OCI-LY7 (cell line): ENCODE data around the gene ADAR. TPM values are rescaled to one million over a fixed set of nuclear protein-coding genes. Genes with fewer than 3 reads are reported as not detected.

Experiments used
- BruUV-seq: library from RNA; stranded (reverse); fragments of 400-500 nt; replicated peaks from 2 replicates; lab custom pipeline; 2021; lab: Mats Ljungman, UMichigan
- CTCF ChIA-PET: fragments of 300-600 bp; sonication (Branson Sonifier 250); formaldehyde crosslinking; loops from one replicate; lab custom pipeline; 2022; ENCODE audit warnings: antibody characterized with exemption; ENCODE audit not compliant: unreplicated experiment; lab: Charles Lee
- POLR2A ChIA-PET: fragments of 300-600 bp; sonication (Branson Sonifier 250); formaldehyde crosslinking; loops from one replicate; lab custom pipeline; 2022; ENCODE audit warnings: antibody characterized with exemption; lab: Charles Lee
- DNase-seq: peaks from one replicate; pipeline ENCODE4 v3.0.0-alpha.2; 2015; ENCODE audit warnings: low spot score
- H2AFZ ChIP-seq: fragments of 200-600 bp; sonication (generic), shearing (Covaris generic); 2 replicates; pipeline ENCODE4 v1.6.1; 2014; ENCODE audit warnings: mild to moderate bottlenecking, antibody characterized with exemption, low read length, moderate library complexity
- H3K27ac ChIP-seq: fragments of 200-600 bp; sonication (generic); 2 replicates; pipeline ENCODE4 v1.5.1; 2014; ENCODE audit warnings: mixed run types, low read depth, mild to moderate bottlenecking, moderate library complexity, low read length, inconsistent platforms; ENCODE audit not compliant: poor library complexity, severe bottlenecking
- H3K36me3 ChIP-seq: fragments of 200-600 bp; sonication (generic); 2 replicates; pipeline ENCODE4 v1.6.1; 2014; ENCODE audit warnings: mild to moderate bottlenecking, antibody characterized with exemption, low read length, moderate library complexity, mixed read lengths; ENCODE audit not compliant: insufficient read depth
- H3K4me1 ChIP-seq: fragments of 200-600 bp; sonication (generic); 2 replicates; pipeline ENCODE4 v1.5.1; 2014; ENCODE audit warnings: mild to moderate bottlenecking, low read length; ENCODE audit not compliant: insufficient read depth, poor library complexity, severe bottlenecking
- H3K4me2 ChIP-seq: fragments of 200-600 bp; sonication (generic); 2 replicates; pipeline ENCODE4 v1.6.1; 2014; ENCODE audit warnings: mild to moderate bottlenecking, low read length
- H3K4me3 ChIP-seq: fragments of 200-600 bp; sonication (generic); 2 replicates; pipeline ENCODE4 v1.5.1; 2014; ENCODE audit warnings: mild to moderate bottlenecking, low read depth, low read length; ENCODE audit not compliant: poor library complexity, severe bottlenecking
- H3K79me2 ChIP-seq: fragments of 200-600 bp; sonication (generic); 2 replicates; pipeline ENCODE4 v1.6.1; 2016; ENCODE audit warnings: low read depth, mild to moderate bottlenecking, low read length, moderate library complexity, mixed read lengths; ENCODE audit not compliant: insufficient read depth
- H3K9me2 ChIP-seq: fragments of 200-600 bp; sonication (generic); 2 replicates; pipeline ENCODE4 v1.6.1; 2016; ENCODE audit warnings: mild to moderate bottlenecking, low read length, mixed read lengths; ENCODE audit not compliant: insufficient read depth
- H3K9me3 ChIP-seq: fragments of 200-600 bp; sonication (generic); 2 replicates; pipeline ENCODE4 v1.6.1; 2014; ENCODE audit warnings: mild to moderate bottlenecking, mixed run types, low read length, mixed read lengths
- H4K20me1 ChIP-seq: fragments of 200-600 bp; sonication (generic); 2 replicates; pipeline ENCODE4 v1.6.1; 2014; ENCODE audit warnings: mild to moderate bottlenecking, antibody characterized with exemption, low read length, moderate library complexity, mixed read lengths; ENCODE audit not compliant: insufficient read depth
- CTCF ChIP-seq: fragments of 200-600 bp; sonication (generic); conservative IDR thresholded peaks from 2 replicates; pipeline ENCODE4 v1.5.1; 2014; ENCODE audit warnings: mild to moderate bottlenecking, antibody characterized with exemption, low read length, moderate library complexity, mixed read lengths
- EZH2phosphoT487 ChIP-seq: fragments of 200-600 bp; sonication (generic); IDR thresholded peaks from 2 replicates; pipeline ENCODE4 v1.6.1; 2018; ENCODE audit warnings: low read depth, borderline replicate concordance, mild to moderate bottlenecking, mixed run types, antibody characterized with exemption, low read length, moderate library complexity, mixed read lengths
- intact Hi-C: fragments of 100-400 bp; cut with micrococcal nuclease; formaldehyde crosslinking; loops from one replicate; pipeline ENCODE4 v1.10.0; 2022; ENCODE audit not compliant: unreplicated experiment
- total RNA-seq, 2 experiments: library from RNA; depleted of rRNA in 1 of 2; stranded (reverse); fragments of >200 nt in 1 of 2; shearing (Covaris generic) in 1 of 2; gene quantifications; 2 replicates each; pipeline ENCODE4 v1.2.3, GENCODE V29; 2014 to 2022

ADAR gene
- total RNA-seq, 2 experiments from 2014 or later, result 90.2 to 139 TPM

- no peak overlapping the region for H3K4me2 ChIP-seq
- H3K4me1 ChIP-seq, result peaks cover 3% of the 10 kb centered on the region
- H3K36me3 ChIP-seq, result no peaks in the 10 kb centered on the region
- intact Hi-C loops, result no loop called here
- no peak overlapping the region for H3K4me3 ChIP-seq
- ChIA-PET CTCF (no interaction called here), POLR2A (no interaction called here)
- no peaks in the 10 kb centered on the region for H3K79me2 ChIP-seq
- no peaks in the 10 kb centered on the region for H4K20me1 ChIP-seq
- BruUV-seq, result no TSS peak
- no peak overlapping the region for H3K27ac ChIP-seq
- no peak overlapping the region for H2AFZ ChIP-seq
- H3K9me2 ChIP-seq, result no peaks in the 10 kb centered on the region
- no peaks in the 10 kb centered on the region for H3K9me3 ChIP-seq
- DNase-seq, result no peak
- no peak for TF ChIP-seq CTCF
- no peak for TF ChIP-seq EZH2phosphoT487
Observed at GRCh38 chr1:154568157-154568815, 39.7 kb downstream of the ADAR start.

- Histone ChIP-seq H3K4me1 (no peaks in the 10 kb centered on the region), H3K9me2 (no peaks in the 10 kb centered on the region), H4K20me1 (no peaks in the 10 kb centered on the region), H3K79me2 (no peaks in the 10 kb centered on the region), H3K36me3 (no peaks in the 10 kb centered on the region), H3K27ac (no peak within 1 kb of the TSS), H3K9me3 (no peaks in the 10 kb centered on the region), H3K4me3 (no peak within 1 kb of the TSS), H2AFZ (no peak within 1 kb of the TSS), H3K4me2 (no peak within 1 kb of the TSS)
- TF ChIP-seq EZH2phosphoT487 (no peak), CTCF (no peak)
- POLR2A ChIA-PET, result no interaction called here
- CTCF ChIA-PET, result no interaction called here
- BruUV-seq, result no TSS peak
- peak; percentile 38 for DNase-seq
- intact Hi-C loops, result no loop called here
Observed at GRCh38 chr1:154567386-154568156, 40.4 kb downstream of the ADAR start, which contains the start of gene CHRNB2. CHRNB2 (plus strand) TSS chr1:154567778; CDS start chr1:154568045, 267 bp downstream.
